ENCODE results near the gene IL1R2.
"Not testable (repeated sequence)": the region's sequence is repeated elsewhere in the genome, so short reads cannot be mapped to it uniquely, and the experiment has no call there.

IL1R2 gene

GRCh38 chr2:102000813-102001766, 9.3 kb downstream of the IL1R2 start:
- no peak for DNase-seq

DNA sequence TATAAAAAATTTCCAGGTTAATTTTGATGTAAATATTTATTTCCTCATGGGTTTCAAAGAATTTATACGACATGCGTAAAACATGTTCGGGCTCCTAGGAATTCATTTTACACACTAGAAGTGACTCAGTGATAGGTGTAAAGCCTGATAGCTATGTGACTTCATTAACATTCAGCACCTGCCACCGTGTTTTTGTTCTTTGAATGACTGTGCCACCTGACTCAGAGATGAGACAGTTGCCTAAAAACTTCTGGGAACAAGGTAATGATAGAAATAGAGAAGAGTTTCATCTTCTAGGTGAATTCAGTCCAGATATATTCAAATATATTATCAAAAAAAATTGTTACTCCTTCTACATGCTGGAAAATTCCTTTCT, 10.0 kb downstream of the IL1R2 start:
- no peak for DNase-seq

DNA sequence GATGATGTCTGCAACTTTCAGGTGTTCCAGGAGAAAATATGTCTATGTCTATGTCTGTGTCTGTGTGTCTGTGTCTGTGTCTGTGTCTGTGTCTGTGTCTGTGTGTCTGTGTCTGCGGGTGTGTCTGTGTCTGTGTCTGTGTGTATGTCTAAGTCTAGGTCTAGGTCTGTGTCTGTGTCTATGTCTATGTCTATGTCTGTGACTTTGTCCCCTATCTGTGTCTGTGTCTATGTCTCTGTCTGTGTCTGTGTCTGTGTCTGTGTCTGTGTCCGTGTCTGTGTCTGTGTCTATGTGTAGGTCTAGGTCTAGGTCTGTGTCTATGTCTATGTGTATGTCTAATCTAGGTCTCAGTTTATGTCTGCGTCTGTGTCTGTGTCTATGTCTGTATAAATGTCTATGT, 10.5 kb downstream of the IL1R2 start:
- no peak for DNase-seq

- DNase-seq, result not testable (repeated sequence)
Measured at GRCh38 chr2:102002909-102003308, 11.1 kb downstream of the IL1R2 start.

GRCh38 chr2:102003696-102004095, 11.9 kb downstream of the IL1R2 start:
- DNase-seq, result no peak

- no peak for DNase-seq
Measured at GRCh38 chr2:102004581-102004980, 12.8 kb downstream of the IL1R2 start.

GRCh38 chr2:102005449-102005848, 13.7 kb downstream of the IL1R2 start:
- no peak for DNase-seq

- DNase-seq, result no peak
Measured at GRCh38 chr2:102005989-102006885, 14.5 kb downstream of the IL1R2 start.

- DNase-seq, result no peak
Measured at GRCh38 chr2:102006886-102007278, 15.1 kb downstream of the IL1R2 start.

- no peak for DNase-seq
Measured at GRCh38 chr2:102008490-102008889, 16.7 kb downstream of the IL1R2 start.

- no peak for DNase-seq
Measured at GRCh38 chr2:102009557-102009956, 17.8 kb downstream of the IL1R2 start.

GRCh38 chr2:102010902-102011301, 19.1 kb downstream of the IL1R2 start:
- no peak for DNase-seq

DNA sequence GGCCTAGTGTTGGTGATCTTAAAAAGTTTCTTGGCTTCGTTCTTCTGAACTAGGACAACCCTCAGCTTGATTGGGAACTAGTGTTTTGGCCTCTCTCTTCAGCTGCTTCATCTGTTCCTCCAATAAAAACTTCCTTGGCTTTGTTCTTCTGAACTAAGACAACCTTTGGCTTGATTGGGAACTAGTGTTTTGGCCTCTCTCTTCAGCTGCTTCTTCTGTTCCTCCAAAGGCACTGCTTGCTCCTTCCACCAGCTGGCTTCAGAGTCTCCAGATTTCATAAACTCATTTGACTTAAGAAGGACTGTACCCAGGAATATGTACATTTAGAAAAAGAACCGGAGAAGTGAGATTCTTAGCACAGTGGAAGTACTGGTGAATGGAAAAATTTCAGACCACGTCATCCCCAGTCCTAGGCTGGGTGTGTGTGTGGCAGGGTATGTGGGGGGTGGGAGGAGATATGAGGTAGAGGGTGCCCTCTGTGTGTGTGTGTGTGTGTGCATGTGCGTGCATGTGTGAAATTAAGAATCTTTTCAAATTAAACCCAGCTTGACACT, 20.4 kb downstream of the IL1R2 start:
- no peak for DNase-seq

- DNase-seq, result no peak
Measured at GRCh38 chr2:102013206-102014040, 21.7 kb downstream of the IL1R2 start.

- no peak for DNase-seq
Measured at GRCh38 chr2:102014041-102014345, 22.2 kb downstream of the IL1R2 start.

DNA sequence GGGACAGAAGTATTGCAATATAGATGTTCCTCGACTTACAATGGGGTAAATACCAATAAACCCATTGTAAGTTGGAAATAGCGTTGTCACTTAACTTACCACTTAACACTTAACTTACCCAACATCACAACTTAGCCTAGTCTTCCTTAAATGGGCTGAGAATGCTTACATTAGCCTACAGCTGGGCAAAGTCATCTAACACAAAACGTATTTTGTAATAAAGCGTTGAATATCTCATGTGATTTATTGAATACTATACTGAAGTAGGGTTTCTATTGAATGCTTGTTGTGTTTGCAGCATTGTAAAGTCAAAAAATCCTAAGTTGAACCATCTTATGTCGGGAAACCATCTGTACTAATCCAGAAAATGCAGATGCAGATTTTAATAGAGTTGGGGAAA, 23.6 kb downstream of the IL1R2 start:
- no peak for DNase-seq

- no peak for DNase-seq
Measured at GRCh38 chr2:102016399-102016955, 24.7 kb downstream of the IL1R2 start.

GRCh38 chr2:102018823-102019445, 27.2 kb downstream of the IL1R2 start:
- DNase-seq, result no peak

DNA sequence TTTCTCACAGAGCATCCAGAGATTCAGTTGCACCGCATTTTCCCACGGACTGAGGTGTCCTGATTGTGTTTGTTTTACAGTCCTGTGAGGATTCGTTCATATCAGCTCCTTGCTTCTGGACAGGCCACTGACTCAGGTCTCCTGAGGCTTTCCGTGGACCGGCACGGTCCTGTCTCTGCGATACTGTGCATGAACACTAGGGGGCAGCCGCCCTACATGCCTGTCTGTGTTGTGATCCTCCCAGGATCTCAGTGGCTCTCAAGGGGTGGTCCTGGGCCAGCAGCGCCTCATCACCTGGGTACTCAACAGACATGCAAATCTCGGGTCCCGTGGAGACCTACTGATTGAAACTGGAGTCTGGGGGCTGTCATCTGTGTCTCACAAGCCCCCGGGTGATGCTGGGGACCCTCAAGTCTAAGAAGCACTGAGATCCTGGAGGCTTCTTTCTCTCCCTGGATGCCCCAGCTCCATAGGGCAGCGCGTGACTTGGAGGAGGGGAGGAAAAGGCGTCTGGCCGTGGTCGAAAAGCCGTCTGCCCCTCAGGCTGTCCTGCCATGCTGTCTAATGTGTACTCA, 28.9 kb downstream of the IL1R2 start:
- DNase-seq, result peak; percentile 74 to 80 (median 78)

- no peak for DNase-seq
Measured at GRCh38 chr2:102021779-102022178, 30.0 kb downstream of the IL1R2 start.

DNA sequence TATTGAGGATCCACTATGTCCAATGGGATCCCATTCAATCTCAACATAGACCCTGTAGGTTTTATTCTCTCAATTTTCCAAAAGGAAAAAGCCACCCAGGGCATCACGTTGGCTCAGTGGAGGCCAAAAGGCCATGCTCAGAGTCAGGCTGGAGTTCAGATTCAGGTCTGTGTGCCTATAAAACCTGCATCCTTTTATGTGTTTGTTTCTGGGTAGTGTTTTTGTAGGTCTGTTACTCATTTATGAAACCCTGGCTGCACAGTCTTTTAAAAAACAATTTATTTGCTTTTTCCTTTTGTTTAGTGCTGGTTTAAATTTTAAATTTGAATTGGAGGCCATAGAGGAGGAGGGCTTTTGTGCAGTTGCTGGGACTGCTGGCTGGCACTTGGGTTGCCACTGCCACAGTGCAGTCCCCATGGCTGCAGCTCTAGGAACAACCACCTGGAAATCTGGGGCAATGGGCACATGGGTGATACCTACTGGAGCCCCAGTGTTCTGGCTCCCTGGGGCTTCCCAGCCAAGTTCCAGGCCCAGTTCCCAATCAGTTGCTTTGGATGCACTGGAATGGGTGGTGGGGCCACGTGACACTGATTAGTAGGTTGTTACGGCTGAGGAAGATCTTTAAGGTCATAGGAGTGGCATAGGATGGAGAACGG, 31.3 kb downstream of the IL1R2 start:
- DNase-seq, result no peak

All from activated naive CD4-positive, alpha-beta T cell (primary cell).